Activated naive CD8-positive, alpha-beta T cell treated with anti-CD3 and anti-CD28 coated beads, Interleukin-2, amount 50 U/mL, for 24 hours (primary cell): ENCODE data around the gene RAD51B.

Source experiments
- ATAC-seq: fragments of 150-1000 bp; cut with Tn5 transposase; one replicate; pipeline ENCODE4 v1.10.0; 2021
- DNase-seq: peaks from one replicate; pipeline ENCODE4 v3.0.0; 2021
- H3K27ac Mint-ChIP-seq: one replicate; pipeline ENCODE4 v1.8.0; 2021; ENCODE audit warnings: mild to moderate bottlenecking, mixed read lengths
- H3K27me3 Mint-ChIP-seq: one replicate; pipeline ENCODE4 v1.8.0; 2021; ENCODE audit warnings: mixed read lengths
- H3K36me3 Mint-ChIP-seq: one replicate; pipeline ENCODE4 v1.8.0; 2021; ENCODE audit warnings: low read depth, mixed read lengths
- H3K4me1 Mint-ChIP-seq: one replicate; pipeline ENCODE4 v1.8.0; 2021; ENCODE audit warnings: mixed read lengths
- H3K4me3 Mint-ChIP-seq: one replicate; pipeline ENCODE4 v1.8.0; 2021; ENCODE audit warnings: mild to moderate bottlenecking, moderate library complexity, mixed read lengths
- H3K9me3 Mint-ChIP-seq: one replicate; pipeline ENCODE4 v1.8.0; 2021; ENCODE audit warnings: mixed read lengths

Gene RAD51B

DNA sequence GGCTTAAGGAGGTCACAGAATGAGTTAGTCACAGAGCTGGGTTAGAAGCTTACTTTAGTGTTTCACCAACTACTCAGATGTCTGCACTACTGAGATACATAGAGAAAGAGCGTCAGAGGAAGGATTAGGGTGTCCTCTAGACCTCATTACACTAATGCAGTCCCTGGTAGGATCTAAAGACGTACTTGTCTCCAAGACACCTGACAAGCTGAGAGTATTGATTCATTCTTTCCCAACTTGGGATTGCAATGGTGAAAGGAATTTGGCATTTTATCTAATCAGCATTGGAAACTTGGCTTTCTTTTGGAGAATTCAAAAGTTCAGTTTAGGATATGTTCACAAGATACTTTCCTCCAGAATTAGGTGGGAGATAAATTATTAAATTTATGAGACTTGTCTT lies 571.2 kb downstream of the RAD51B start:
- DNase-seq (no peak), ATAC-seq (no peak)
- H3K4me1 Mint-ChIP-seq, result peaks cover 24% of the 10 kb centered on the region
- no peaks in the 10 kb centered on the region for H3K27me3 Mint-ChIP-seq
- H3K4me3 Mint-ChIP-seq, result no peak overlapping the region
- H3K27ac Mint-ChIP-seq, result no peak overlapping the region
- H3K9me3 Mint-ChIP-seq, result no peaks in the 10 kb centered on the region
- peaks cover 2% of the 10 kb centered on the region for H3K36me3 Mint-ChIP-seq

DNA sequence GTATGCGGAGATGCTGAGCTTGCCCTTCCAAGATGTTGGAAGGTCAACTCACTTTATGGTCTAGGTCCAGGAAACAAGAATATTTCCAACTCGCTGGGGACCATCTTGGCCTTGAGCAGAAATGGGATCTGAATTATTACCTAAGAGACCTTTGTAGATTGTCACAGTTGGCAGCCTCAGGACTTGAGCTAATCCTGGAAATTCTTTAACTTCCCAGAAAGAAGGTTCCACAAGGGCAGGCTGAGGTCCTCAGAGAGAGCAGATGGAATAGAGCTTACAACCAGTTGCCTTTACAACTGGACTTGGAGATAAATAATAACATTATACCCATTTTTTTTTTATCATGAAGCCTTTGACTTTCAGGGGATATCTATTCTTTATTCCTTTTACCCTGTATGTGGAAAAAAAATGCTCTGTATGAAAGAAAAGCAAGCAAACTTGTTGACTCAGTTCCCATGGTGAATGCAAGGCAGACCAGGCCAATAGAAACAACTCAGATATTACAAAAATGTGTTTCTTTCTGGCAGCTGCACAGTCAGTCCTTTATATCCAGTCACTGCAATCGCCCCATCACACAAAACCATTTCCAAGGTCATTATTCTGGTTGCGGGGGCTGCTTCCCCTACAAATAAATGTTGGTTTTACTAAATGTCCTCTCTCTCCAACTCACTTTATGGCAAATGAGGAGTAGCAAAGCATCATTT lies 571.9 kb downstream of the RAD51B start:
- peaks cover 26% of the 10 kb centered on the region for H3K4me1 Mint-ChIP-seq
- no peak for DNase-seq
- H3K27ac Mint-ChIP-seq, result no peak overlapping the region

DNA sequence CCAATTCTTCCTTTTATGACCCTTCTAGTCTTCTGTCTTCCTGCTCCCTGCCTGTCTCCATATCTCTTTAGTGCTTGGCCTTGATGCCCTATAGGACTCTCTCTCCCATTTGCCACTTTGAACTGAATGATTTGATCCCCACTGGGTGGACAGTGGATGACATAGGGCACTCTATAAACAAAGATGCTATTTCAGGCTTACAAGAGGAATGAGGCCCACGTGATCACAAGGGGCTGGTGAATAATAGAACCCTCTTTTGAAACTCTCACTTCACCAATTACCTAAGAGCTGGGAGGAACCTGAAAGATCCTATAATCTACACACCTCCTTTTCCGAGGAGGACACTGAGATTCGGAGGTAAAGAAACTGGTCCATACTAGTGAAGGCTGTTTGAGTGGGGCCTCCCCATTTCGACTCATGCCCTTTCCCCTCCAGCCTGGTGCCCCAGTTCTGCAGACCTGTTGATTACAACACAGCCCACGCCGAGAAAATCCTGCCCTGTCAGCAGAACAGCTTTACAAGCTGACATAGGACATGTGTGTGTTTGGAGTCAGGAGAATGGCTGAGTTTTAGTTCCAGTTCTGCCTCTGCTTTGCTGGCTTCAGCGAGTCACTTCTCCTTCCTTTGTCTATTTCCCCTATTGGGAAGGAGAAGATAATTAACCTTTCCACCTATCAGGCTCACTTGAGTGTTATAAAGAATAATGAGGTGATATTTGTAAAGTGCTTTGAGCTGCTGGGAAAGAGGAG lies 573.0 kb downstream of the RAD51B start:
- H3K4me1 Mint-ChIP-seq, result peaks cover 36% of the 10 kb centered on the region
- H3K4me3 Mint-ChIP-seq, result no peak overlapping the region
- H3K36me3 Mint-ChIP-seq, result peaks cover 2% of the 10 kb centered on the region
- DNase-seq, result no peak
- no peaks in the 10 kb centered on the region for H3K9me3 Mint-ChIP-seq
- no peaks in the 10 kb centered on the region for H3K27me3 Mint-ChIP-seq
- peak overlapping the region; percentile 43 for H3K27ac Mint-ChIP-seq
- ATAC-seq, result no peak

More for the DNA sequence above, 571.9 kb downstream of the RAD51B start:
- Mint-ChIP-seq H3K27me3 (no peaks in the 10 kb centered on the region), H3K4me3 (no peak overlapping the region), H3K36me3 (peaks cover 2% of the 10 kb centered on the region), H3K9me3 (no peaks in the 10 kb centered on the region)
- no peak for ATAC-seq

DNA sequence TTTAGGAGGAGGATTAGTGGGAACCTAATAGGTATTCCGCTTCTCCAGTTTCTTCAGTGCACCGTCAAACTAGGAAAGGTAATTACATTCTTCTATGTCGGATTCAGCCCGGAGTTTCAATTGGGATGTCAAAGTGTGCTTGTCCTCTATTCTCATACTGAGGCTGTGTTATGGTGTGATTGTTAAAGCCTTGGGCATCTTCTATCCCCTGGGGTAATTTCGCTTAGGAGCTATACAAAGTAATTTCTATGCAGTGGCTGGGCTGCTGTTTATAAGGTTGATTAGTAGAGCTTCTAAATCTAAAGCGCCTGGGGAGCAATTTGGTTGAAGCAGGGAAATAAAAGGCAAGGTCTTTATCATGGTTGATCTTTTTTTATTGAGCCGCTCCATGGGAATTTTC lies 573.7 kb downstream of the RAD51B start:
- H3K27me3 Mint-ChIP-seq, result no peaks in the 10 kb centered on the region
- H3K27ac Mint-ChIP-seq, result no peak overlapping the region
- DNase-seq (no peak), ATAC-seq (no peak)
- no peaks in the 10 kb centered on the region for H3K9me3 Mint-ChIP-seq
- no peak overlapping the region for H3K4me3 Mint-ChIP-seq
- peaks cover 2% of the 10 kb centered on the region for H3K36me3 Mint-ChIP-seq
- H3K4me1 Mint-ChIP-seq, result peaks cover 42% of the 10 kb centered on the region

DNA sequence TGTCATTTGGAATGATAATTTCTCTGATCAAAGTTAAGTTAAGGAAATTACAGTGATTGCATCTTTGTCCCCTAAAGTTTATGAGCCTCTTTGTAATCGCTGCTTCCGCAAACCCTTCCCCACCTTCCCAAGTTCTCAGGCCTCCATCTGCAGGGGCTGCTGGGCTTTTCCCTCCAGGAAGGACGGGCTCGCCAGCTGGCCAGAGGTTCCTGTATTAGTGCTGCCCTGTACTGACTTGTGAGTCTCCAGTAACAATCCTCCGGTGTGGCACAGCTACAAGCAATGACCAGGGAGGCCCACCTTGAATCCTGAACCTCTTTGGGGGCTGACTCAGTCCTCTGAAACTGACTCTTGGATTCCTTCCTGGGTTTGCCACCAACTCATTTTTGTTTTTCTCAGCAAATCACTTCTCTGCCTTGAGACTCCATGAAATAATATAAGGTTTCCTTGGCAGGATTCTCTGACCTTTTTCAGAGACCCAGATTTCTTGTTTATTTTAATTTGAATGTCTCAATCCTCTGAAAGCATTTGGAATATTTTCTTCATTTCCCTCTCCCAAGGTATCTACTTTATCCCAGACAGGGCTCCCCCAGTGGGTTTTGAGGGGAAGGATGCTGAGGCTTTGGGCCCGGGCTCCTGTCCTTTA lies 574.7 kb downstream of the RAD51B start:
- Mint-ChIP-seq H3K4me3 (no peak overlapping the region), H3K27me3 (no peaks in the 10 kb centered on the region), H3K9me3 (no peaks in the 10 kb centered on the region), H3K4me1 (peaks cover 45% of the 10 kb centered on the region), H3K27ac (no peak overlapping the region), H3K36me3 (no peaks in the 10 kb centered on the region)
- DNase-seq (no peak), ATAC-seq (no peak)

DNA sequence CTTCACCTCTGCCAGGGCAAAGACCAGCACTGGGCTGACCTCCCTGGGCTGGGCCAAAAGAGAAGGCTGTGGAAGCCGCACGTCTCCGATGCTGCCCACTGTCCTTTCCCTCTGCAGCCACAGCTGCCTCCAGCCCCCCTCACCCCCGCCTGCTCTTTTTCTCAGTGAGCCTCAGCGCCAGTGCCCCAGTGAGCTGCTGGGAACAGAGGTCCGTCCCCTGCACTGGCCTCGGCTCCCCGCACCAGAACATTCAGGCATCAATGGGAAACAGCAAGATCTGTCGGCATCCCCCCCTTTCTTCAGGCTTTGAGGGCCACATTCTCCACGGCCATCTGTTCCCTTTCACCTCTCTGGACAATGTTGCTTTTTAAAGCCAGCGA lies 575.2 kb downstream of the RAD51B start:
- no peaks in the 10 kb centered on the region for H3K27me3 Mint-ChIP-seq
- no peak for DNase-seq
- no peaks in the 10 kb centered on the region for H3K36me3 Mint-ChIP-seq
- H3K9me3 Mint-ChIP-seq, result no peaks in the 10 kb centered on the region
- peaks cover 45% of the 10 kb centered on the region for H3K4me1 Mint-ChIP-seq
- H3K27ac Mint-ChIP-seq, result no peak overlapping the region
- ATAC-seq, result no peak
- no peak overlapping the region for H3K4me3 Mint-ChIP-seq

DNA sequence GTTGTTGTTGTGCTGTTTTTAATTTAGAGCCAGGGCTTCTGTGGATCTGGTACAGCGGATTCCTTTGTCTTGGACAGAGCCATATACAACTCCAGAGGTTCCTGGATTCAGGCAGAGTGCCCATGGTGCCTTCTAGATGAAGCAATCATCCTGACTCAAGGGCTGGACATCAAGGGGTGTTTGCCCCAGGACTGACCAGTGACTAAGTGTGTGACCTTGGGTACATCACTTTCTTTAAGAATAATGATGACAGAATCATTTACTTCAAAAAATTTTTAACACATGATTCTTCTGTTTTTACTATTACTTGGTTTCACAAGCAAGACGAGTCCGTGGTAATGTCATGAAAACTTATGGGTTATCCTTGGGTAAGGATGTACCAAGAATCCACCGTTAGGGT lies 576.0 kb downstream of the RAD51B start:
- H3K4me1 Mint-ChIP-seq, result peaks cover 53% of the 10 kb centered on the region
- no peaks in the 10 kb centered on the region for H3K36me3 Mint-ChIP-seq
- ATAC-seq (no peak), DNase-seq (no peak)
- no peaks in the 10 kb centered on the region for H3K27me3 Mint-ChIP-seq
- no peak overlapping the region for H3K4me3 Mint-ChIP-seq
- H3K9me3 Mint-ChIP-seq, result no peaks in the 10 kb centered on the region
- no peak overlapping the region for H3K27ac Mint-ChIP-seq

DNA sequence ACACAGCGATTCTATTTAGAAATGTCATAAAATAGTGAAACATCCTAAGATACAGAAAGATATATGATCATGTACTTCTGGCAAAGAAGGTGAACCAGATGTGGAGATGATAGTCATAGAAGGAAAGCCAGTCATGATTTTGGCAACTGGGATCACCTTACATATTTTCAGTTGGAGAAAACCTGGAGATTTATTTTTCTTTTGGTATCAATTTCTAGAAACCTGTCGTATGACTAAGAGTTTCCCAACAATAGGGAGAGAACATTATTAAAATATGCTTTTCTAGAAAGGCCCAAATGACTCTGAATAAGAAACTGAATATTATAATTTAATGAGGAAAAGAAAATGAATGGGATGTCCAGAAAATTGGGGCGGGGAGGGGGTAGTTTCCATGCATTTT lies 576.9 kb downstream of the RAD51B start:
- Mint-ChIP-seq H3K9me3 (no peaks in the 10 kb centered on the region), H3K4me1 (peaks cover 56% of the 10 kb centered on the region), H3K27ac (no peak overlapping the region), H3K4me3 (no peak overlapping the region), H3K36me3 (no peaks in the 10 kb centered on the region), H3K27me3 (no peaks in the 10 kb centered on the region)
- ATAC-seq, result no peak
- no peak for DNase-seq

DNA sequence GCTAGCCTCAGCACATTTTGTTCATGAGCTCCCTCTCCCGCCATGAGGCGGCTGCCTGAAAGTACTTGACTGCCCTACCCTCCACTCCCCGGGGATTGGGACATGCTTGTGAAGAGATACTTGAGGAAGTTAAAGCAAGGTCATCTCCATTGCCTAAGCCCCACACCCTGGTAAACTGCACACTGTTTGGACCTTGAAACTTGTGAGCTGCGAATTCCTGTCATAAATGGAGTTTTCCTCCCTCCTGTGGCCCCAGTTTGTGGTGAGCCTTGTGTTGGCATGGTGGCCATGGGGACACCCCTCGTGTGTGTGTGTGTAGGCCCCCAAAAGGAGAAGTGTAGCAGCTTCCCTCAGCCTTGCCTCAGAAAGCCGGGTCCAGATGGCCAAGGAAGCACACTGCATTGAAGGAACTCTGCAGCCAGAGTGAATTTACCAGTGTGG lies 577.8 kb downstream of the RAD51B start:
- Mint-ChIP-seq H3K27ac (no peak overlapping the region), H3K4me3 (no peak overlapping the region), H3K36me3 (no peaks in the 10 kb centered on the region), H3K9me3 (no peaks in the 10 kb centered on the region), H3K4me1 (peaks cover 64% of the 10 kb centered on the region), H3K27me3 (no peaks in the 10 kb centered on the region)
- no peak for DNase-seq
- no peak for ATAC-seq

DNA sequence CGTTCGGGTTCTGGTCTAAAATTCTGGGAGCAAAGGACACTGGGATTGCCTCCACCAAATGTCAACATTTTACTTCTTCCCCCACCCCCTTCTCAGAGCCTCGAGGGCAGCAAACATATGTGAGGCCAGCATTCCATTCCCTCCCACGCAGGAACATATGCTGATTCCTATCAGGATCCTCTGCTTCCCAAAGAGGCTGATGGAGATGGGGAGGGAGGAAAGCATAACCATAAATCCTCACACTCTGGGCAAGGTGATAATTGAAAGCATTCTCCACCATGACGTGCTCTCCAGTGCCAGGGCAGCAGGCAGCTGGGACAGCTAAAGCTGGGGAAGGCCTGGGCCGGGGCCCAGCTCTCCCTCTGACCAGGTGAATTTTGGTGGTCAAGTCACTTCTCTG lies 578.2 kb downstream of the RAD51B start:
- no peaks in the 10 kb centered on the region for H3K27me3 Mint-ChIP-seq
- no peak overlapping the region for H3K27ac Mint-ChIP-seq
- ATAC-seq, result no peak
- DNase-seq, result no peak
- no peaks in the 10 kb centered on the region for H3K9me3 Mint-ChIP-seq
- H3K4me1 Mint-ChIP-seq, result peaks cover 66% of the 10 kb centered on the region
- no peak overlapping the region for H3K4me3 Mint-ChIP-seq
- no peaks in the 10 kb centered on the region for H3K36me3 Mint-ChIP-seq

DNA sequence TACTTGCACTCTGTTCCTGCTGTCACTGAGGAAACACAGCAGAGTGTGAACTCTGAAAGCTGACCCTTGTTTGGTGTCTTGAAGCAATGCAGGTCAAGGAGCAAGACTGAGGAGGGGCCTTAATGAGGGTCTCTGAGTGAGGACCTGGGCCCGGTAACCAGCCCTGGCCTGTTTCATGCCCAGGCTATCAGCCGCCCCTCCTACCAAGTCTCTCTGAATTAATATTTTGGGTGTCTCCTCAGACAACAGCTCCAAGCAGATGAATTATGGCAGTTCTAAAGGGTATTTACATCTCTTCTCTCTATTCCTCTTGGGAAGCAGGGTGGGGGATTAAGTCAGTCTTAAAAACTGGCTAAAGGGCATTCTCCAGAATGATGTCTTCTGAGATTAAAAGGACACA lies 578.8 kb downstream of the RAD51B start:
- ATAC-seq (no peak), DNase-seq (no peak)
- H3K27ac Mint-ChIP-seq, result no peak overlapping the region
- H3K9me3 Mint-ChIP-seq, result no peaks in the 10 kb centered on the region
- no peaks in the 10 kb centered on the region for H3K27me3 Mint-ChIP-seq
- no peak overlapping the region for H3K4me3 Mint-ChIP-seq
- no peaks in the 10 kb centered on the region for H3K36me3 Mint-ChIP-seq
- peaks cover 68% of the 10 kb centered on the region for H3K4me1 Mint-ChIP-seq

DNA sequence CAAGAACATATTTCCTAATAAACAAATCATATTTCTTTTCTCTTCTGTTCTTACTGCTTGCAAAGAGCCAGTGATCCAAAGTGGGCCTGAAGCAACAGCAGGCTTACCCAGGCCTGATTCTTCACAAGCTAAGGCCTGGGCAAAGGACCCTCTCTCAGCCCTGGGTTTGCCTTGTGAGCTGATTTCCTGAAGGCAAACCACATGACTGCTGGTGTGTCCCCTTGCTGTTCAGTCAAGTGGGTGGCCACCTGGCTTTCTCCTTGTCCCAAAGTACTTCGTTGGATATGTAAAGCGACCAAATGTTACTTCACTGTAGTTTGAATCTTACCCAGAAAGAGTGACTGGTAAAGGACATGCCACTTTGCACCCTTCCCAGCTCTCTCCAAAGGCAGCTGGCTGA lies 580.4 kb downstream of the RAD51B start:
- Mint-ChIP-seq H3K27ac (peak overlapping the region; percentile 55), H3K36me3 (no peaks in the 10 kb centered on the region), H3K4me1 (peaks cover 77% of the 10 kb centered on the region), H3K9me3 (no peaks in the 10 kb centered on the region), H3K4me3 (no peak overlapping the region), H3K27me3 (no peaks in the 10 kb centered on the region)
- DNase-seq (no peak), ATAC-seq (no peak)

DNA sequence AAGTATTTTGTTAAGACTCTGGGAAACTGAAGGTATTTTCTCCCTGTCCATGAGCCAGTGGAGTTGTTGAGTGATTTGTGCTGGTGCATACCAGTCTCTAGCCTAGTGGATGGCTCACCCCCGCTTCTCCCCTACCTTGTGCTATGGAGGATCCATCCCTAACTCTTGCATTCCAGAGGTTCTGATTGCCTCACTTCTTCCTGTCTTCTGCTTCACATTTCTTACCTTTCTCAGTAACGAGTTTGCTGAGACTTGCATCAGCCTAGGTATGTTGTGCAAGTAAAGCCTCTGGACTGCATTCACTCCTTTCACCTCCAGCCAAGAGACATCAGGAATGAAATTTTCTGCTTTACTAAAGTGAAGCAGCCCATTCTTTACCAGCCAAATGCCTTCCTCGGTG lies 581.7 kb downstream of the RAD51B start:
- ATAC-seq (no peak), DNase-seq (no peak)
- no peak overlapping the region for H3K4me3 Mint-ChIP-seq
- H3K36me3 Mint-ChIP-seq, result no peaks in the 10 kb centered on the region
- peak overlapping the region; percentile 69 for H3K27ac Mint-ChIP-seq
- H3K27me3 Mint-ChIP-seq, result no peaks in the 10 kb centered on the region
- no peaks in the 10 kb centered on the region for H3K9me3 Mint-ChIP-seq
- peaks cover 77% of the 10 kb centered on the region for H3K4me1 Mint-ChIP-seq

DNA sequence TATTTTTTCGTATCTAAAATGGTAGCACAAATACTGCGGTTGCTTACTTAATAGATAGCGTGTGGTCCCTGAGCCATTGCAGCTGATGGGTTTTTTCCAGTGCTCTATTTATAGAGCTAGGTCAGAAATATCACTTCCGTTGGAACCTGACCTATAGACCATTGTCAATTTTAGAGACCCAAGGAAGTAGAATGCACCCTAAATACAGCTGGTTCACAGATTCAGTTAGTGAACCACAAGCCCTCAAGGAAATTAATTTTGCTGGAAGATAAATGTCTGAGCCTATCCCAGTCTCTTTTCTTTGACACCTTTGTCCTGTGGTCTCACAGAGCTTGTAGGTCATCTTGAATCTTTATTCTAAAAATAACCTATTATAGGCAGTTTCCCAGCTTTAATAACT lies 582.3 kb downstream of the RAD51B start:
- Mint-ChIP-seq H3K27ac (peak overlapping the region; percentile 81), H3K9me3 (no peaks in the 10 kb centered on the region), H3K4me1 (peaks cover 72% of the 10 kb centered on the region), H3K4me3 (no peak overlapping the region), H3K27me3 (no peaks in the 10 kb centered on the region), H3K36me3 (no peaks in the 10 kb centered on the region)
- no peak for DNase-seq
- ATAC-seq, result no peak

DNA sequence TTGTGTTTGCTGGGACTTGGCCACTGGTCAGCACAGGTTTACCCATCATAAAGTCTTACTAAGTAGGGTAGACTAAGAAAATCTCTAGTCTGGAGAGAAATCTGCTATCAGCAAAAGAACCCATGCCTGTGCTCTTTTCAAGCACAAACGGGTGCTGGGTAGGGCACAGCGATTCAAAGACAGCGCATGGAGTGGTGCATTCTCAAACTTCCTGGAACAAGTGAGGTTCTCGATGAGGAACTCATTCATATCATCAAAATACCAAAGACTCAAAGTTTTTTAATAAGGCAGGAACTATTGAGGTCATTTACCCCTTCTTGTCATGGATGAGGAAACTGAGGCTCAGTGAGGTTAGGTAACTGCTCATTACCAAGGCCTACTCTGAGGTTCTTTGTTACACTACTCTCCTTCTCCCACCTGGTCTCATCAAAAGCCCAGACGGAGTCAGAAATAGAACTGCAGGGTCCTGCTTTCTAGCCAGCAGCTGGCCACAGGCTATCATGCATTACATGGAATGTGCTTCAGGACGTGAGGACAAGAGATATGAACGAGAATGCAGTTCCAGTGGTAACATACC lies 583.0 kb downstream of the RAD51B start:
- H3K9me3 Mint-ChIP-seq, result no peaks in the 10 kb centered on the region
- H3K27ac Mint-ChIP-seq, result peak overlapping the region; percentile 81
- no peak overlapping the region for H3K4me3 Mint-ChIP-seq
- H3K36me3 Mint-ChIP-seq, result no peaks in the 10 kb centered on the region
- no peak for ATAC-seq
- H3K4me1 Mint-ChIP-seq, result peaks cover 68% of the 10 kb centered on the region
- no peak for DNase-seq
- H3K27me3 Mint-ChIP-seq, result no peaks in the 10 kb centered on the region
